Measurements from ENCODE around the gene LRRC72.
"Not testable (repeated sequence)": the region's sequence is repeated elsewhere in the genome, so short reads cannot be mapped to it uniquely, and the experiment has no call there.

The LRRC72 gene

DNA sequence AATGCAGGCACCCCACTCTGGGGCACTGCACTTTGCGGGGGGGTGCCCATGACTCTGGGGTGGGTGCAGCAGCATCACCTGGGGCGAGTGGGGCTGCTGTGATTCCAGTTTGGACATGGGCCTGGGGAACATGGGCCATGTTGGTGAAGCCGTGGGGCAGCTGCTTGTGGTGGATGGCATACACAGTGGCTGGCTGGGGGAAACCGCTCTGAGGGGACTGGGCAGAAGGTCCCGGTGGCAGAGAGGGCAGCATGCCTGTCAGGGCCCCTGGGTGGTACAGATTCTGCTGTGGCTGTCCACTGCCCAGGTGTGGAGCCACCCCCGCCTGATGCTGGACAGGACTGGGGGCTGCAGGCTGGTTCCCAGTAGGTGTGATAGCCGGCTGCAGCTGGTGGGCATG is 57.2 kb downstream of the LRRC72 start:
- no peak for DNase-seq (ENCODE audit: low spot score)

GRCh38 chr7:16585540-16585939 is 58.9 kb downstream of the LRRC72 start:
- DNase-seq (ENCODE audit: low spot score): no peak

- no peak for DNase-seq (ENCODE audit: low spot score)
Observed at GRCh38 chr7:16586081-16586874, 59.7 kb downstream of the LRRC72 start.

DNA sequence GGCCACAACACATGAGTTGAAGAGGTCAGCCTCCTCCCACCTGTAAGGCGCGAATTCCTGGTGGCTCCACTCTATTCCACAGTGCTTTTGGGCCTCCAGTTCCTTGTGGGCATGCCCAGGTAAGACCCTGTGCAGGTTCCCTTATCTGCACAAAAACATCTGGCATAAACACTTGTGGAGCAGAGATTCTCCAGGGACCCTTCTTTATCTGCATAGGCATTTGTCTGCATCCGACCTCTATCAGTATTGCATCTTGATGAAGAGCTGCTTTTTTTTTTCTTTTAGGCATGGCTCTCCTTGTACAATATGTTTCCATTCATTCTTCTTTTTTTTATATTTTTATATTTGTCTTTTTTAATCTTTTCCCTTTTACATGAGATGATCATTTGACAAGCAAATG is 60.5 kb downstream of the LRRC72 start:
- no peak for DNase-seq (ENCODE audit: low spot score)

DNA sequence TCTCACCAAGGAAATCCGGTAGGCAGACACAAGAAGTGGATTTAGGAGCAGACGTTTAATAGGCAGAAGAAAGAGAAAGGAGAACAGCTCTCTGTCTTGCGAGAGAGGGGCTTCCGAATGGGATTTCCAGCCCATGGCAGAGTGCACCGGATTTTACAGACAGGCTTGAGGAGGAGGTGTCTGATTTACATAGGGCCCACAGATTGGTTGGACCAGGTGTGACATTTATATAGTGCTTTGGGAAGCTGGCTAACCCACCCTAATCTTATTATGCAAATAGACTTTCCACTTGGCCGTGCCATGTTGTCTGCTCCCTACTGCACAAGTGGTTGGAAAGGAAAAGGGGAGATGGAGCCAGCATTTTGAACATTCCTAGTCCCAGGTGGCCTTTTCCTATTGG is 61.2 kb downstream of the LRRC72 start:
- no peak for DNase-seq (ENCODE audit: low spot score)

DNA sequence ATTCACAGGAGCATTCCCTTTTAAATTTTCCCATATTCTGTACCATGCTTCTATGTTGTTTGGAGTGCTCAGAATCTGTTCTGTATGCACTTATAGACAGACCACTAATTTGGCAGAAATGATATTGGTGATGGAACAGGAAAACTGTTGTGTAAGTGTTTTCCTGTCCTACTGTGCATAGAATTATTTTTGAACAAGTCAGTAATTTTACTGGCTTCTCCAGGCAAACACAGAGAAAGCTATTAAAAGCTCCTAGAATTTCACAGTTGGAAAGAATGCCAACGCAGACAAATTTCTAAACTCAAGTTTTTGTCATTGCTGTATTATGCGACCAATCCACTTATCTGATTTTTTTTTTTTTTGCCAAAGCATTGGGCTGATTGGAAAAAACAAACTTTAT is 63.3 kb downstream of the LRRC72 start:
- DNase-seq (ENCODE audit: low spot score): no peak

- no peak for DNase-seq (ENCODE audit: low spot score)
Observed at GRCh38 chr7:16590424-16590823, 63.8 kb downstream of the LRRC72 start.

GRCh38 chr7:16592395-16592794 is 65.8 kb downstream of the LRRC72 start:
- DNase-seq (ENCODE audit: low spot score): no peak

DNA sequence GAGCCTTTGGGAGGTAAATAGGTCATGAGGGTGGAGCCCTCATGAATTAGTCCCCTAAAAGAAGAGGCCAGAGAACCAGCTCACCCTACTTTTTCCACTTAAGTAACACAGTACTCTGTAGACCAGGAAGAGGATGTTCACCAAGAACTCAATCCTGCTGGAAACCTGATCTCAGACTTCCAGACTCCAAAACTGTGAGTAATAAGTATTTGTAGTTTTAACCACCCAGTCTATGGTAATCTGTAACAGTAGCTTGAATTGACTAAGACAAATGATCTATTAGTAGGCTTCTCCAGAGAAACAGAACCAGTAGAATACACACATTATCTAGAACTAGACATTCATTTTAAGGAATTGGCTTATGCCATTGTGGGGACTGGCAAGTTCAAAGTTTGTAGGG is 67.4 kb downstream of the LRRC72 start:
- no peak for DNase-seq (ENCODE audit: low spot score)

DNA sequence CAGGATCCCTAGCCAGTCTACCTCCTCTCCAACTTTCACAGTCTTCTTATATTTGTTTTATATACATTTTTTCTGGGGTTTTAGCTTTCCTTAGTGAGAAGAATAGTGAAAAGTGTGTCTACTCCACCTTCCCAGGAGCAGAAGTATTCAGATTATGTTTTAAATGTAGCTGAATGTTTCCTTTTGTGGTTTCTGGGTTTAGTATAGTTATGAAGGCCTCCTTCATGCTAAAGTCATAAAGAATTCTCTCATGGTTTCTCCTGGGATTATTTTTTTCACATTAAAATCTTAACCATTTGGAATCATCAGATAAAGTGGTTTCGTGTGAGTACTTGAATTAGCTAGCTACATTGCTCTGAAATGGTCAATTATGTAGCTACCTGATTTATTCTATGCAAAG is 68.1 kb downstream of the LRRC72 start:
- no peak for DNase-seq (ENCODE audit: low spot score)

DNA sequence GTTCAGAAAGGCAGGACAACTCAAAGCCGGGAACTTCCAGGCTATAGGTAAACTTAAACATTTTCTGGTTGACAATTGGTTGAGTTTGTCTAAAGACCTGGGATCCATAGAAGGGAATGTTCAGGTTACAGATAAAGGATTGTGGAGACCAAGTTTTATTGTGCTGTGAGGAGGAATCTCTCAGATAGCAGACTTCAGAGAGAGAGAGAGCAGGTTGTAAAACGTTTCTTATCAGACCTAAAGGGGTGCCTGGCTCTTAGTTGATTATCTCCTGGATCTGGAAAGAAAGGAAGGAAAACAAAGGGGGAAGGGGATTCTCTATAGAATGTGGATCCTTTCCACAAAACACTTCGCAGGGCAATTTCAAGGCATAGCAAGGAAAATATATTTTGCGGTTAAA is 69.0 kb downstream of the LRRC72 start:
- DNase-seq (ENCODE audit: low spot score): not testable (repeated sequence)

DNA sequence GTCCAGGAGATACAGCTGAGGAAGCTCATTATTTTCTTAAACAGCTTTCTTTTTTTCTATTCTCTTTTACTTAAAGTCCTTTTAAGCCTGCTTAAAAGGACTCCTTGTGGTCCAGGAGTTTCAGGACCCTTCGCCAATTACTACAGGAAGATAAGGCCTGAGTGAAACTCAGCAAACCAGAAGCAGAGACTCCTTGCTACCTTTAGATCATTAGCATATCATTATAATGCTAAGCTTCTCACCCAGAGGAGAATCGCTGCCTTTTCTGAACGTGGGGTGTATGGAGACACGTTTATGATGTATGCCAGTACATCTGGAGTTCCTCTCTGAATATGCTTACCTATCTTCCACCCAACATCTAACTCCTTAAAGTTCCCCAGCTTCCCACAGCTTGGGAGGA is 71.4 kb downstream of the LRRC72 start:
- no peak for DNase-seq (ENCODE audit: low spot score)

DNA sequence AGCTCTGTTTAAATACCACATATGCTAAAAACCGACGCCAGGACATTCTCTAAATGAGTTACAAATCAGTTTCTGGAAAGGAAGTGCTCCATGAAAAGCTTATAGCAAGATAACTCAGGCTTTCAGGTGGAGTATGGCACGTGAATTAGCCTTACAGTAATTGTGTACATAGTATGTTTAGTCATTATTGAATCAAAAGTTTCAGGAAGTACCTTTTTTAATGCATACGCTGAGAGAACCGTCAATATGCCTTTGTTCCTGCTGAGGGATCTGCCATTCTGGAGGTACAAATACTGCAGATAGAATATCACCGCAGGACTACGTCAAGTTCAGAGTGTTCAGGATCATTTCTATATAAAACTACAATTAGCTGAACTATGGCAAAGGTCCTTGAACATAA is 73.2 kb downstream of the LRRC72 start:
- DNase-seq (ENCODE audit: low spot score): no peak

GRCh38 chr7:16603633-16604032 is 77.0 kb downstream of the LRRC72 start:
- no peak for DNase-seq (ENCODE audit: low spot score)

- DNase-seq (ENCODE audit: low spot score): no peak
Observed at GRCh38 chr7:16604054-16604453, 77.4 kb downstream of the LRRC72 start.

- DNase-seq (ENCODE audit: low spot score): no peak
Observed at GRCh38 chr7:16606704-16607103, 80.1 kb downstream of the LRRC72 start.

GRCh38 chr7:16609842-16610450 is 83.3 kb downstream of the LRRC72 start:
- peak; percentile 47 for DNase-seq (ENCODE audit: low spot score)

DNA sequence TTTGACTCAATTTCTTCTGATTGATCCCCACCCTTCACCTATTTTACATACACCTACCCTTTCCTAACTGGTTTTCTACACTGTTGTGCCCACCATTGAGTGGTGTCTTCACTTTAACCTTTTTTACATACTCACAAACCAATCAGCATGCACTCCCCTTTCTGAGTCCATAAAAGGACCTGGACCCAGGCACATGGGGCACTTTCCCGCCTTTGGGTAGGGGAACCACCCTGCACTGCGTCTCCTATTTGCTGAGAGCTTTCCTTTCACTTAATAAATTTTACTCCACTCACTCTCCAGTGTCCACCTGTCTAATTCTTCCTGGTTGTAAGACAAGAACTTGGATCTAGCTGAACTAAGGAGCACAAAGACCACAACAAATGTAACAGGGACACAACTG is 85.1 kb downstream of the LRRC72 start:
- no peak for DNase-seq (ENCODE audit: low spot score)

- DNase-seq (ENCODE audit: low spot score): no peak
Observed at GRCh38 chr7:16615228-16615627, 88.6 kb downstream of the LRRC72 start.

DNA sequence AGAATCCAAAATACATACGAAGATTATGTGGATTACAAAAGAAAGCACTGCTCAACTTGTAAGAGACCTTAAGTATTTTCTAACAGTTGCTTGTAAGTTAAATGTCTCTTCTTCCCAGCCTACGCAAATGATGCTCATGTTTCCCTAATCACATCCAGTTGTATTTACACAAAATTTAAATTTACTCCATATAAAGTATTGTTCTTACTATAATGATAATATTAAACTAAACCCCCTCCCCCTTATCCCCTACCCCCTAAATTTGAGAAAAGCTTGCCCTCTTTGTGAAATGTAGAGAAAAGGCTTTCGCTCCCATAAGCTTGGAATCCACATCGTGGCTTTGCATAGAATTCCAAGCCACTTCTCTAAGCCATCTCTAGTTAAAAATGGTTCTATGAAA is 89.5 kb downstream of the LRRC72 start:
- DNase-seq (ENCODE audit: low spot score): no peak

- DNase-seq (ENCODE audit: low spot score): no peak
Observed at GRCh38 chr7:16616542-16616941, 89.9 kb downstream of the LRRC72 start.

- DNase-seq (ENCODE audit: low spot score): no peak
Observed at GRCh38 chr7:16619979-16620408, 93.4 kb downstream of the LRRC72 start.

- no peak for DNase-seq (ENCODE audit: low spot score)
Observed at GRCh38 chr7:16626388-16626787, 99.8 kb downstream of the LRRC72 start.

GRCh38 chr7:16627236-16627635 is 100.6 kb downstream of the LRRC72 start:
- no peak for DNase-seq (ENCODE audit: low spot score)
